ENCODE data around the gene MAGI2.

DNA sequence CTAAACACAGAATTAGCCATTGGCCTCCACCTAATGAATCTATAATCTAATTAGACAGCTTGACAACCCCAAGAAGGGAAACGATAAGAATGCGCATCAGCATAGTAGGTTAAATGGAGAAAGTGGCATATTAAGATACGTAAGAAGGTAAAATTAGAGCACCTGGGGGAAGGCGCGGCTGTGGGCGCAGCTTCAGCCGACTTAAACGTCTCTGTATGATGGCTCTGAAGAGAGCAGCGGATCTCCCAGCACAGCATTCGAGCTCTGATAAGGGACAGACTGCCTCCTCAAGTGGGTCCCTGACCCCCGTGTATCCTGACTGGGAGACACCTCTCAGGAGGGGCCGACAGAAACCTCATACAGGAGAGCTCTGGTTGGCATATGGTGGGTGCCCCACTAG, 1136.1 kb downstream of the MAGI2 start:
- TF ChIP-seq CTCF (conservative IDR thresholded peaks at IDR 0.05; ENCODE audit: low read length) (no peak), EZH2phosphoT487 (IDR thresholded peaks at IDR 0.05; ENCODE audit: borderline replicate concordance) (no peak)

Measured in Loucy (cell line).